GM12878 (cell line): ENCODE data around the gene RNF148.

Experiments used
- CBFB ChIP-seq: IDR thresholded peaks from 2 replicates; pipeline ENCODE4 v1.6.1; 2016; ENCODE audit warnings: antibody characterized with exemption, low read depth
- CEBPZ ChIP-seq: fragments of 150-350 bp; IDR thresholded peaks from 2 replicates; pipeline ENCODE4 v1.6.1; 2016; ENCODE audit warnings: low read depth, low read length
- HDAC2 ChIP-seq: fragments of 200-600 bp; sonication (generic); IDR thresholded peaks from 2 replicates; pipeline ENCODE4 v1.6.1; 2017
- PAX5 ChIP-seq: IDR thresholded peaks from 2 replicates; pipeline ENCODE4 v1.6.1; 2011; ENCODE audit warnings: low read depth, low read length, borderline replicate concordance
- SMC3 ChIP-seq: IDR thresholded peaks from 2 replicates; pipeline ENCODE4 v1.6.1; 2011; ENCODE audit warnings: low read length, improper control_type of control experiment, borderline replicate concordance
- TAF1 ChIP-seq: IDR thresholded peaks from 2 replicates; pipeline ENCODE4 v1.6.1; 2011; ENCODE audit warnings: mild to moderate bottlenecking, low read depth, low read length, borderline replicate concordance
- YY1 ChIP-seq: IDR thresholded peaks from 2 replicates; pipeline ENCODE4 v1.6.1; 2011; ENCODE audit warnings: low read depth, mild to moderate bottlenecking, low read length
- TF ChIP-seq, protein P1 (sequence below), 3 experiments: IDR thresholded peaks in 2 of 3; conservative IDR thresholded peaks in 1 of 3; 2 replicates each; pipeline ENCODE4 v1.5.1; 2011; ENCODE audit warnings: low read depth in 3 of 3, low read length in 3 of 3, mild to moderate bottlenecking in 3 of 3, control low read depth in 2 of 3, moderate library complexity in 2 of 3, inconsistent platforms in 1 of 3, mixed read lengths in 1 of 3; ENCODE audit not compliant: control insufficient read depth in 2 of 3, insufficient read depth in 1 of 3; ENCODE audit errors: extremely low read depth in 1 of 3

DNA sequence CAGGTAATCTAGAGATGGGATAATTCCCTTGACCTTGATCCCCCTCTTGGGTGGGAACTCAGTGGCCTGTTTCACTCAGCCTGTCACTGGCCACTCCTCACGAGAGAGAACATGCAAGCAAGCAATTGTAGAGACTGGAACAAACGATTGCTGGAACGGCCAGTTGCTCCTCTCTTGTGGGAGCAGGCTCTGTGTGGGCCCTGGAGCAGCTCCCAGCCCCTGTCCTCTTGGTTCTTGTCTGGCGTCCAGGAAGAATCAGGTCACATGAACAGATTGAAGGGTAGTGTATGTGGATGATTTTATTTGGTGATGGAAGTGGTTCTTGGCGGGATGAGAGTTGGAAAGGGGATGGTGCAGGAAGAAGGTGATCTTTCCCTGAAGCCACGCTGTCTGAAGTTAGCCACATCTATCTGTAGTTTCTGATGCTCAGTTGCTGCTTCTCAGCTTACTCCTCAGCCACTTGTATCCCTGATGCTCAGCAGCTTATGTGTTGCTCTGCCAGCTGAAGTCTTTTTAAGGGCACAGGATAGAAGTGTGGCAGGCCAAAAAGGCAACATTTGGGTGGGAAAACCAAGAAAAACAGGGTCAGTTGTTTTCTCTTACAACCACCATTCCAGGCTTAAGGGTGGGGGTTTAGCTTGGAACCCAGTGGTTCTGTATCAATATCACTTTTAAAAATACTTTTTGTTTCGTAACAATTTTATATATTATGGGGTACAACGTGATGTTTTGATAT is 19.7 kb downstream of the RNF148 start:
- TF ChIP-seq YY1 (no peak), TAF1 (no peak), CEBPZ (no peak), PAX5 (no peak), HDAC2 (no peak), SMC3 (no peak), CBFB (no peak)
- TF ChIP-seq, protein P1, sequence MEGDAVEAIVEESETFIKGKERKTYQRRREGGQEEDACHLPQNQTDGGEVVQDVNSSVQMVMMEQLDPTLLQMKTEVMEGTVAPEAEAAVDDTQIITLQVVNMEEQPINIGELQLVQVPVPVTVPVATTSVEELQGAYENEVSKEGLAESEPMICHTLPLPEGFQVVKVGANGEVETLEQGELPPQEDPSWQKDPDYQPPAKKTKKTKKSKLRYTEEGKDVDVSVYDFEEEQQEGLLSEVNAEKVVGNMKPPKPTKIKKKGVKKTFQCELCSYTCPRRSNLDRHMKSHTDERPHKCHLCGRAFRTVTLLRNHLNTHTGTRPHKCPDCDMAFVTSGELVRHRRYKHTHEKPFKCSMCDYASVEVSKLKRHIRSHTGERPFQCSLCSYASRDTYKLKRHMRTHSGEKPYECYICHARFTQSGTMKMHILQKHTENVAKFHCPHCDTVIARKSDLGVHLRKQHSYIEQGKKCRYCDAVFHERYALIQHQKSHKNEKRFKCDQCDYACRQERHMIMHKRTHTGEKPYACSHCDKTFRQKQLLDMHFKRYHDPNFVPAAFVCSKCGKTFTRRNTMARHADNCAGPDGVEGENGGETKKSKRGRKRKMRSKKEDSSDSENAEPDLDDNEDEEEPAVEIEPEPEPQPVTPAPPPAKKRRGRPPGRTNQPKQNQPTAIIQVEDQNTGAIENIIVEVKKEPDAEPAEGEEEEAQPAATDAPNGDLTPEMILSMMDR (IDR thresholded peaks at IDR 0.05 in 2 of 3, conservative IDR thresholded peaks at IDR 0.05 in 1 of 3; ENCODE audit: control insufficient read depth in 2 of 3, extremely low read depth in 1 of 3, insufficient read depth in 1 of 3, low read depth in 3 of 3, low read length in 3 of 3): no peak
